ENCODE data around the gene CPXM2. TPM values are rescaled to one million over a fixed set of nuclear protein-coding genes. Genes with fewer than 3 reads are reported as not detected.

CPXM2 gene
- total RNA-seq, result not detected in 2 replicates

DNA sequence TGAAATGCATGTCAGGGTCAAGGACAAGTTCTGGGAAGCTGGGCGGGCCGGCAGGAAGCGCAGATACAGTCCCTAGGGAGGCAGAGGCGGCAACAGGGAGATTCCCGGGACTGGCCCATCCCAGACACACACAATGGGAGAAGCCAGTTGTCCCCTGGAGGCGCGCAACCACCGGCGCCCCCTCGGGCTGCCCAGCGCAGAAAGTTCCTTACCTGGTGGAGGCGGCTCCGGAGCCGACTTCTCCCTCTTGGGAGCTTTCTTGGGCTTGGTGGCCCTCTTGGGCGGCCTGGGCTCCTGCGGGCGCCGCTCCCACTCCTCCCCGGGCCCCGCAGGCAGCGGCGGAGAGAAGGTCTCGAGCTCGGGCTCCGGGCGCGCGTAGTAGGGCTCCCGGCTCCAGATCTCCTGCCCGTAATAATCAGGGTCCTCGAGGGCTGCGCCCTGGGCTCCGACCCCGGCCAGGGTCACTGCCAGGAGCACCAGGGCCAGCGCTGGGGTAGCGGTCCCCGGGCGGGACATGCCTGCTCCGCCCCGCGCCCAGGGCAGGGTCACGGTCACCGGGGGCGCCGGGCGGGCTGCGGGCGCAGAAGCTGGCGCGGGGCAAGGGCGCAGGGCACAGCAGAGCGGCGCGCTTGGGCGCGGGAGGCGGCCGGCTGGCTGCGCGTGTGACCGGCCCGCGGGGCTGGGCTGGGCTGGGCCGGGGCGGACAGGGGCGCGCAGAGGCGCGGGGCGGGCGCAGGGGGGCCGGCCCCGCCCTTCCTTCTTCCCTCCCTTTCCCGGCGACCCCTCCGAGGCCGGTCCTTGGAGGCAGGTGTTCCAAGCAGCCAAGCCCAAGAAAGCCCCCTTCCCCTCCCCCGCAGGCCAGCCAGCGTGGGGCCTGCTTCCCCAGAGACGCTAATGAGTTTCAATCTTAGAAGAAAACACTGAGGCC lies at the start of gene CPXM2:
Gene CPXM2 (minus strand): TSS at position 664 of the 928 bp plus-strand sequence. CDS start 148 bp downstream, at position 516.

Other genes starting within 250 kb of the CPXM2 start
- gene GPR26, start 225.5 kb downstream of the CPXM2 start, total RNA-seq, result not detected in 2 replicates
- 15.0 and 19.7 TPM in 2 replicates for gene CHST15, start 201.8 kb upstream of the CPXM2 start, total RNA-seq